HG03442 (cell line): Measurements from ENCODE around the gene ITIH1.

Experiments used
- ATAC-seq: cut with Tn5 transposase; IDR thresholded peaks from one replicate; pipeline ENCODE4 v1.9.1; 2021; ENCODE audit warnings: mild to moderate bottlenecking, moderate library complexity; ENCODE audit not compliant: unreplicated experiment

The ITIH1 gene

DNA sequence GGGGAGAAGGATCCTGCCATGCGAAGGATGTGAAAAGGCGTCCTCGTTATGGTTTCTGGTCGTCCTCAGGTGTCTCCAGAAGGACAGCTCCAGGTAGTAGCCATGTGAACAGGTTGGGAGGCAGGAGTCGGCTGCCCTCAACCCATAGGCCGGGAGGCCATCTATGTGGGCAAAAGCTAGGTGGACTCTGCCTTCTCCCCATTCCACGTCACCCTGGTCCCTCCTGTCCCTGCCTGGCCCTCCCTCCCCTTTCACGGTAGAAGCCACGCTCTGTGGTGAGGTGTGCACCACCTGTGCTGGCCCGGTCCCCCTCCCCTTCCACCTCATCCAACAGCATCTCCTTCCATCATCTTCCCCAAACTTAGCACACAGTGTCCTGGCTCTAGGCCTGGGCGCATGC is 33.5 kb downstream of the ITIH1 start:
- no peak for ATAC-seq

DNA sequence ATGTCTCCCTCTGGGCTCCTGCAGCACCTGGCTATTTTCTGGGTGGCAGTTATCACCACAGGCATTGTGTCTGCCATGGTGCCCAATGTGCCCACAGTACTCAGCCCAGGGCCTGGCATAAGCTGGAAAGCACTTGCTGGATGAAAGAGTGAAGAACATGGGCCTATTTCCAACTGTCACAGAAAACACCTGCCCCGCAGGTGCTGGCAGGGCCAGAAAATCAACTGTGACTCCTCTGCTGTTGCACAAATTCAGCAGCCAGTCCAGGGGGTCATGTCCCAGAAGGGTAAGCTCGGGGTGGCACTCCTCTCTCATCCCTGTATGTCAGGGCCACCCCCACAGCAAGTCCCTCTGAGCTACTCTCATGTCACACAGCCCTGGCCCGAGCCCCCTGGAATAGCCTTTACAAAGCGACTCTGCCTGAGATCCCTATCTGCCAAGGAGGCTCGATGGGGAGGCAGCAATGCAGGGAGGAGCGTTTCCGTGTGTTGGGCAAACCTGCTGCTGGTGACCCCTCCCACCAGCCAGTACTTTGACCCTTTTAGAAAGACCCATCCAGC is 34.1 kb downstream of the ITIH1 start:
- ATAC-seq, result no peak

- no peak for ATAC-seq
Observed at GRCh38 chr3:52813810-52814209, 36.4 kb downstream of the ITIH1 start.

- ATAC-seq, result no peak
Observed at GRCh38 chr3:52816199-52816598, 38.8 kb downstream of the ITIH1 start.

GRCh38 chr3:52816654-52817053 is 39.3 kb downstream of the ITIH1 start:
- no peak for ATAC-seq

GRCh38 chr3:52817221-52817620 is 39.8 kb downstream of the ITIH1 start:
- ATAC-seq, result no peak

DNA sequence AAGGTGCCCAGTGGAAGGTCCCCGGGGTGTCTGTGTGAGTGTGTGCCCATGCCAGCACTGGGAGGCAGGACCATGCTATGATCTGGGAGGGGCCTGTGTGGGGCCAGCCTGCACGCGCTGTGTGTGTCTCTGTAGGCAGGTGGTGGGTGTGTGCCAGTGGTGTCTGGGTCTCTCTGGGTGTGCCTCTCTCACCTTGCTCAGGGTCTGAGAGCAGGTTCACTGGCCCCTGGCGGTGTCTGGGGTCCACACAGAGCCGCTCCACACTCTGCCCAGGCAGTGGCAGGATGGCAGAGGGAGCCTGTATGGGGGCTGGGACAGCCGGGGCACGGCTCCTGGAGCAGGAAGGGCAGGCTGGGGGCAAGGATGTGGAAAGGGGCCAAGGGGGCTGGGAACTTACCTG is 40.5 kb downstream of the ITIH1 start:
- ATAC-seq, result no peak

- no peak for ATAC-seq
Observed at GRCh38 chr3:52819936-52820335, 42.5 kb downstream of the ITIH1 start.

DNA sequence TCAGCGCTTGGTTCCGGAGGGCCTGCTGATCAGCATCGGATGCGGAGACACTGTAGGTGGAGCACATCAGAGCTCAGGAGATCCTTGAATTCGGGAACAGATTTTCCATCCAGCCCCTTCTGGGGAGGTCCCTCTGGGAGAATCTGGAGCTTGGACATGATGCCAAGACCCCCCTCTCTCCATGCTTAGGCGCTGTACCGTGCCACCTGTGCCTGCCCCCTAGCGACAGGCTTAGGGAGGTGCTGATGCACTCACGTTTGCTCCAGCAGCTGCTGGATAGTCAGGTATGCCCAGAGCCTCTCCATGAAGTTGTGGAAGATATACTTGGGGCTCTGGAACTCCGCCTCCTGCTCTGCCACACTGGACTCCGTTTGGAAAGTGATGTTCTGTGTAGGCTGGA is 43.3 kb downstream of the ITIH1 start:
- no peak for ATAC-seq

- no peak for ATAC-seq
Observed at GRCh38 chr3:52822363-52822762, 45.0 kb downstream of the ITIH1 start.

DNA sequence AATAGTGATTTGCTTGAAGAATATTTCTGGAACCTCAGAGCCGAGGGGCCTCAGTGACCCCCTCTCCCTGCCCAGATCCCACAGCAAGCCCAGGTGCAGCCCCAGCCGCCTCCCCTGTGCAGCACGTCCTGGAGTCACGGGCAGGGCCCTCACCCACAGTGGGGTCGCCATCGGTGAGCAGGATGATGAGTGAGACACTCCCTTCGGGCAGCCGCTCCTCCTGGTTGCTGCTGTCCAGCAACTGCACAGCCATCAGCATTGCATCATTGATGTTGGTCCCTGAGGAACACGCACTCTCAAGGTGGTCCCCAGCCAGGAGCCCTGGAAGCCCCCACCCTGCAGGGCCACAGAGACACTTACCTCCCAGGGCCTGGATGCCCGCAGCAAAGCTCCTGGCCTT is 46.6 kb downstream of the ITIH1 start:
- ATAC-seq, result no peak

GRCh38 chr3:52827441-52827840 is 50.0 kb downstream of the ITIH1 start:
- no peak for ATAC-seq

DNA sequence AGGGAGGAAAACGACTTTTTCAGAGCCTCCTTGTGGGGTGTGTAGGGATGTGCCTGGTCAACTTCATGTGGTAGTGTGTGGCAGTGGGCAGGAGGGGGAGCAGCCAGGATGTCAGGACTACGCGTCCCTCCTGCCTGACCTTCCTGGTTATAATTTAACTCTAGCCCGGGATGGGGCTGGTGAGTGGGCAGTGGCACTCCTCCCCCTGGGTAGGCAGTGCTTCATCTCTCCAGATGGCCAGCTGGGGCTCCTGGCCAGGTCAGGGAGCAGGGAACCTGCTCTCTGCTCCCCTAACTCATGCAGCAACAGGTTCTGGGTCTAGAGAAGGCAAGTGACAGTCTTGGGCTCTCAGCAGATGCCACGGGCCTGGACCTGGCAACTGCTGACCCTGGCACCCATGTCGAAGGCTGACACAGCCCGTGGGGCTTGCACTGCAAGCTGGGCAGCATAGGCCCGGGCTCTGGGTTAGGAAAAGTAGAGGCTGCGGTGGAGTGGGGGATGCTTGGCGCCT is 50.5 kb downstream of the ITIH1 start:
- ATAC-seq, result no peak

DNA sequence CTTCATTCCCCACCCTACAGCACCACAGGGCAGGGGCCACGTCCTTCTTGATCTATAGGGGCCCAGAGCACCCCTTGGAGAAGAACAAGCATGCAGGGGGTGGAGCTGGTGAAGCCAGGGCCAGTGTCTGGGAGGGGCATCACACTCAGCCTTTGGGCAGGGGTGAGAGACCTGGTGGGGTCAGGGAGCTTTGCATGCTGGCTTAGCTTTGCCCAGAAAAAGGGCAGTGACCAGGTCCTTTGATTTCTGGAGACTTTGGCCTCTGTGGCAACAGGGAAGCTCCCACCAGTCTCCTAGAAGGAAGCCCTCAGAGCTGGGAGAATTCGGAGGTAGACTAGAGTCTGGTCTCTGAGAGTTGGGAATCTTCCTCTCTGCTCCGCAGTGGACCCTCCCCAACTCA is 52.1 kb downstream of the ITIH1 start:
- no peak for ATAC-seq

GRCh38 chr3:52829906-52830463 is 52.6 kb downstream of the ITIH1 start:
- no peak for ATAC-seq

DNA sequence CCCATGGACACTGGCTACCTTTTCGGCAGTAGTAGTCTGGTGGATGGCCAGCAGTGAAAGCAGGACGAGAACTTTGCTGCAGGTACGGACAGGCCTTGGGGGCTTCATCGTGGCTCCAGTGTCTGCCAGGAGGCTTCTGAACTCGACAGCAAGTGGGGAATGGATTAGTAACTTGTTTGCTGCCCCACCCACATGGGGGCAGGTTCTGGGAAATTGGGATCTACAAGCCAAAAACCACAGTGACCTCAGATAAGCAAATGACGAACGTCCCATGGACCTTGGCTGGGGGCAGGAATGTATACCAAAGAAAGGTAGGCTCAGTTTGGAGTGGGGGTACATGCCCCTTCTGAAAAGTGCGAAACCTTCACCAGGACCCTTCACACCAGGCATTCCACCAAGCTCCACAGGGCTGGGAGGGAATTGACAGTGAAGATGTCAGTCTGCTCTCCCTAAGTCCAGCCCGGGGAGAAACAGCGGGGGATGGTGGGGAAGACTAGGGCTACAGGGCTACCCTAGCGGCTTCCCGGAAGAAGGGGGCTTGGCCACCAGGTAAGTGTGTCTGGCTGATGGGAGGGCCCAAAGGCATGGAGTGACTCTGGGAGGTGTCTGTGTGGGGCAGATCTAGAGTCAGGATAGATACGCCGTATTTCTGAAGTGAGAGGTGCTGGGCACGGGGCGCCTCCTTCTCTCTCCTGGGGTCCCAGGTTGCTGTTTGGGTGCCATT is 53.3 kb downstream of the ITIH1 start, which contains the start of gene ITIH4:
Gene ITIH4, minus strand, starts transcription at position 138 of the 724 bp plus-strand sequence. Its CDS starts 30 bp downstream, at position 108.
- ATAC-seq, result no peak

DNA sequence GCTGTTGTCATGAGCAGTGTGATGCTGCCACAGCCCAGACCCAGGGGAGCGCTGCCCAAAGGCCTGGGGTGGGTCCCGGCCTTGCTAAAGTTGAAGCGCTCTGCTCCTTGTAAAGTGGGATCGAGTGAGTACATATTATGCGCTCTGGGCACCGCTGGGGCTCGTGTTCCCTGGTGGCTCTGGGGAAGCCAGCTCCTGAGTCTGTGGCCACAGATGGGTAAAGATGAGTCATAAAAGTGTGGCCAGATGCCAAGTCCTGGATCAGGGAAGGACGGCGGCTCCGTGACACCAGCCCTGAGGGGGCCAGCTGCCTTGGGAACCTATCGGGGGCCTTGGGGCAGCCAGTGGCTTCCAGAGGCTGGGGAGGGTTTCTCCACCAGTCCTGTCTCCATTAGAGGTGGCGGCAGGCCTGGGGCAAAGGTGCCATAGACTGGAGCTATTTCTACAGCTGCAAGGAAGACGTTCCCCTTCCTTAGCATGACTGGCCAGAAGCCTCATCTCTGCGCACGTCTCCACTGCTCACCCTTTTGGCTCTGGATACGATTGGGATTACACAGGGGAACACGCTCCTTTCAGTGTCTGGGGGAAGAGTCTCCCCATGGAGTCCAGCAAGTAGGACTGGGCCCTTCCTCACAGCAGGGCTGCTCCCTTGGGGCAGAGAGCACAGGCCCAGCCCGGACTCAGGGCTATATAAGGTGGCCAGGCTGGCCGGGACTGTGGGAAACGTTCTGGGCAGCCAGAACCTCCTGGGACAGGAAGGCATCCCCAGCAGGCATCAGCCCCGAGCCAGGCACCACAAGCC is 54.3 kb downstream of the ITIH1 start:
- no peak for ATAC-seq

GRCh38 chr3:52833202-52833601 is 55.8 kb downstream of the ITIH1 start:
- no peak for ATAC-seq

DNA sequence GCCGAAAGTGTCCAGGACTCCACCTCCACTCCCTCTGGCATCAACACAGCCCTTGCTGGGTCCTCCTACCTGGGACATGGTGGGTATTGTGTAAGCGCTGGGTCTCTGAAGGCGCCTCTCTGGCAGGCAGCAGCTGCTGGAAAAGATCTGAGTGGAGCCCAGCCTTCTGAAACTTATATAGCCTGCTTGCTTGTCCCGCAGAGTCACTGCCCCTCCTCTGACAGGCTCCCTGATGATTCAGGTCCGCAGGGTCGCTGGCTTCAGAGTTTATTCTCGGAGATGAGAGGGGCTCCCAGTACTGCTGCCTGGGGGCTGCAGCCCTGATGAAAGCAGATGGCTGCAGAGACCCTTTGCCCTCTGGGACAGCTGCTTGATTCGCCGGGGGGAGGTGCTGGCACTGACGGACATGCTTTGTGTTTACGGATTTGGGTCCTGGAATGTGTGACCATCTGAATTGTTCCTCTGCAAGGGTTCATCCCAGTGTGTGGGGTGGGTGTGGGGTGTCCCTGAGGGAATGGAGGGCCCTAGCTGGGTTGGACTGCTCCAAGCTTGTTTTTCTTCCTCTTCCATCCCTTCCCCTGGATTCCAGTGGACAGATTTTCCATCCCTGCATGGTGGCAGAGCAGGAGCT is 57.6 kb downstream of the ITIH1 start, which contains the start of gene MUSTN1:
Gene MUSTN1, minus strand, starts transcription at position 149 of the 631 bp plus-strand sequence. Its CDS starts 71 bp downstream, at position 78.
- no peak for ATAC-seq

GRCh38 chr3:52835766-52836470 is 58.5 kb downstream of the ITIH1 start:
- ATAC-seq, result no peak
